IMR-90 (cell line): ENCODE data around the gene PABPC1L. TPM values are rescaled to one million over a fixed set of nuclear protein-coding genes. Genes with fewer than 3 reads are reported as not detected.
A peak's percentile ranks its signal among the peaks of the same experiment; 100 is the strongest.

ENCODE experiments used
- ATAC-seq: fragments of 200-7000 bp; cut with Tn5 transposase; 2 replicates; pipeline ENCODE4 v1.9.1; 2020; ENCODE audit warnings: low read depth, mild to moderate bottlenecking, moderate library complexity
- BruUV-seq: library from RNA; stranded (reverse); fragments of 400-500 nt; replicated peaks from 2 replicates; lab custom pipeline; 2021; lab: Mats Ljungman, UMichigan
- CTCF ChIA-PET: fragments of 300-600 bp; formaldehyde crosslinking; extraction: SDS; loops from one replicate; lab custom pipeline; 2021; ENCODE audit warnings: antibody characterized with exemption; lab: Yijun Ruan, JAX
- POLR2A ChIA-PET: fragments of 300-600 bp; sonication (Branson Sonifier 250); formaldehyde crosslinking; loops from one replicate; lab custom pipeline; 2022; ENCODE audit warnings: antibody characterized with exemption; ENCODE audit not compliant: unreplicated experiment; lab: Charles Lee
- DNase-seq: peaks from one replicate; pipeline ENCODE4 v3.0.0; 2013
- H2AFZ ChIP-seq: replicated peaks from 2 replicates; pipeline ENCODE3; 2013; ENCODE audit warnings: low read length, mild to moderate bottlenecking; ENCODE audit not compliant: poor library complexity
- H2AK5ac ChIP-seq: 2 replicates; pipeline ENCODE4 v1.6.1; 2013; ENCODE audit warnings: low read depth, low read length, inconsistent platforms
- H2AK9ac ChIP-seq: replicated peaks from 2 replicates; pipeline ENCODE3; 2013; ENCODE audit warnings: mild to moderate bottlenecking, low read depth, low read length, moderate library complexity; ENCODE audit not compliant: poor library complexity
- H2BK120ac ChIP-seq: 2 replicates; pipeline ENCODE4 v1.6.1; 2013; ENCODE audit warnings: low read depth, low read length, inconsistent platforms
- H2BK15ac ChIP-seq: 3 replicates; pipeline ENCODE4 v1.6.1; 2013; ENCODE audit warnings: low read depth, low read length, inconsistent platforms
- H2BK20ac ChIP-seq: 2 replicates; pipeline ENCODE4 v1.6.1; 2013; ENCODE audit warnings: low read depth, mild to moderate bottlenecking, inconsistent platforms, low read length, moderate library complexity
- H2BK5ac ChIP-seq: 2 replicates; pipeline ENCODE4 v1.6.1; 2013; ENCODE audit warnings: mild to moderate bottlenecking, low read depth, low read length, inconsistent platforms; ENCODE audit not compliant: poor library complexity, severe bottlenecking
- H3K14ac ChIP-seq: replicated peaks from 2 replicates; pipeline ENCODE4 v1.6.1; 2013; ENCODE audit warnings: low read depth, low read length, inconsistent platforms
- H3K18ac ChIP-seq: 2 replicates; pipeline ENCODE4 v1.6.1; 2013; ENCODE audit warnings: low read depth, low read length, control low read depth
- H3K23ac ChIP-seq: 2 replicates; pipeline ENCODE4 v1.6.1; 2013; ENCODE audit warnings: low read depth, low read length, inconsistent platforms
- H3K27ac ChIP-seq: 2 replicates; pipeline ENCODE4 v1.5.1; 2013; ENCODE audit warnings: mild to moderate bottlenecking, control low read depth, low read length; ENCODE audit not compliant: insufficient read depth
- H3K27me3 ChIP-seq: 2 replicates; pipeline ENCODE4 v1.6.1; 2013; ENCODE audit warnings: low read length; ENCODE audit not compliant: control insufficient read depth, insufficient read depth
- H3K36me3 ChIP-seq: 2 replicates; pipeline ENCODE4 v1.6.1; 2013; ENCODE audit warnings: low read length, mixed read lengths; ENCODE audit not compliant: control insufficient read depth, insufficient read depth
- H3K4ac ChIP-seq: 2 replicates; pipeline ENCODE4 v1.6.1; 2013; ENCODE audit warnings: low read depth, low read length, inconsistent platforms
- H3K4me1 ChIP-seq: 2 replicates; pipeline ENCODE4 v1.6.1; 2013; ENCODE audit warnings: low read length, mixed read lengths; ENCODE audit not compliant: control insufficient read depth, insufficient read depth
- H3K4me2 ChIP-seq: 2 replicates; pipeline ENCODE4 v1.6.1; 2013; ENCODE audit warnings: low read depth, mild to moderate bottlenecking, control low read depth, low read length, moderate library complexity
- H3K4me3 ChIP-seq: 2 replicates; pipeline ENCODE4 v1.5.1; 2013; ENCODE audit warnings: low read depth, mild to moderate bottlenecking, control low read depth, low read length, moderate library complexity; ENCODE audit not compliant: insufficient read depth
- H3K56ac ChIP-seq: 2 replicates; pipeline ENCODE4 v1.6.1; 2013; ENCODE audit warnings: low read length, inconsistent platforms; ENCODE audit not compliant: insufficient read depth; ENCODE audit errors: extremely low read depth
- H3K79me1 ChIP-seq, 2 experiments: 2 replicates each; pipeline ENCODE4 v1.6.1; 2013; ENCODE audit warnings: low read length in 2 of 2, inconsistent platforms in 1 of 2, low read depth in 1 of 2
- H3K9ac ChIP-seq: 2 replicates; pipeline ENCODE4 v1.6.1; 2013; ENCODE audit warnings: low read depth, low read length, control low read depth
- H3K9me1 ChIP-seq: 2 replicates; pipeline ENCODE4 v1.6.1; 2013; ENCODE audit warnings: low read length, inconsistent platforms; ENCODE audit not compliant: insufficient read depth
- H3K9me3 ChIP-seq: 2 replicates; pipeline ENCODE4 v1.6.1; 2013; ENCODE audit warnings: low read length; ENCODE audit not compliant: control insufficient read depth, insufficient read depth
- H4K20me1 ChIP-seq: 2 replicates; pipeline ENCODE4 v1.6.1; 2013; ENCODE audit warnings: low read length, inconsistent platforms; ENCODE audit not compliant: insufficient read depth
- H4K5ac ChIP-seq: 2 replicates; pipeline ENCODE4 v1.6.1; 2013; ENCODE audit warnings: mild to moderate bottlenecking, low read depth, low read length, control low read depth
- H4K8ac ChIP-seq, 2 experiments: 2 replicates each; pipeline ENCODE4 v1.6.1; 2013; ENCODE audit warnings: low read depth in 2 of 2, low read length in 2 of 2, control low read depth in 1 of 2, inconsistent platforms in 1 of 2
- H4K91ac ChIP-seq: 2 replicates; pipeline ENCODE4 v1.6.1; 2013; ENCODE audit warnings: low read depth, low read length, inconsistent platforms; ENCODE audit not compliant: insufficient read depth
- BHLHE40 ChIP-seq: fragments of 150-350 bp; IDR thresholded peaks from 2 replicates; pipeline ENCODE4 v1.6.1; 2016; ENCODE audit warnings: mild to moderate bottlenecking, low read depth, low read length
- CEBPB ChIP-seq: IDR thresholded peaks from 2 replicates; pipeline ENCODE4 v1.6.1; 2012; ENCODE audit warnings: low read depth, low read length, improper control_type of control experiment
- CHD1 ChIP-seq: IDR thresholded peaks from 2 replicates; pipeline ENCODE4 v1.6.1; 2012; ENCODE audit warnings: low read depth, low read length, improper control_type of control experiment
- CTCF ChIP-seq: conservative IDR thresholded peaks from 2 replicates; pipeline ENCODE4 v1.5.1; 2012; ENCODE audit warnings: mild to moderate bottlenecking, low read depth, low read length, improper control_type of control experiment
- ELK1 ChIP-seq: fragments of 150-350 bp; IDR thresholded peaks from 2 replicates; pipeline ENCODE4 v1.6.1; 2016; ENCODE audit warnings: low read depth, mild to moderate bottlenecking, low read length, moderate library complexity, borderline replicate concordance
- FOS ChIP-seq: fragments of 150-350 bp; IDR thresholded peaks from 2 replicates; pipeline ENCODE4 v1.6.1; 2016; ENCODE audit warnings: low read depth, low read length
- MAFK ChIP-seq: IDR thresholded peaks from 2 replicates; pipeline ENCODE4 v1.6.1; 2012; ENCODE audit warnings: low read depth, low read length, improper control_type of control experiment
- MAZ ChIP-seq: IDR thresholded peaks from 2 replicates; pipeline ENCODE4 v1.6.1; 2012; ENCODE audit warnings: low read depth, mild to moderate bottlenecking, low read length, improper control_type of control experiment, moderate library complexity, borderline replicate concordance
- MXI1 ChIP-seq: IDR thresholded peaks from 2 replicates; pipeline ENCODE4 v1.6.1; 2012; ENCODE audit warnings: low read depth, mild to moderate bottlenecking, low read length, moderate library complexity, borderline replicate concordance
- POLR2A ChIP-seq: IDR thresholded peaks from 2 replicates; pipeline ENCODE4 v1.6.1; 2012; ENCODE audit warnings: mild to moderate bottlenecking, low read depth, low read length
- RCOR1 ChIP-seq: IDR thresholded peaks from 2 replicates; pipeline ENCODE4 v1.6.1; 2012; ENCODE audit warnings: mild to moderate bottlenecking, low read length, improper control_type of control experiment; ENCODE audit not compliant: insufficient replicate concordance
- RFX5 ChIP-seq: IDR thresholded peaks from 2 replicates; pipeline ENCODE4 v1.8.0; 2012; ENCODE audit warnings: low read depth, mild to moderate bottlenecking, low read length, moderate library complexity
- WGBS, 2 experiments: methylation state at CpG; one replicate each; pipeline versions ENCODE4 v1.1.5 to v1.1.7; 2013; ENCODE audit warnings: missing lambda C conversion rate in 2 of 2; ENCODE audit not compliant: insufficient read length in 1 of 2; ENCODE audit errors: extremely low coverage in 2 of 2; 5-methylcytosine and 5-hydroxymethylcytosine counted together
- dilution Hi-C: fragments of 300-500 bp; cut with HindIII; formaldehyde crosslinking; loops from one replicate; pipeline ENCODE4 v1.14.3; 2018; ENCODE audit warnings: low sequenced_read_pairs; ENCODE audit not compliant: unreplicated experiment
- in situ Hi-C: fragments of 300-500 bp; cut with MboI; formaldehyde crosslinking; loops from 3 replicates; pipeline ENCODE4 v1.14.3; 2019; ENCODE audit warnings: low sequenced_read_pairs, inconsistent platforms, mixed read lengths
- intact Hi-C: fragments of 100-400 bp; cut with micrococcal nuclease; formaldehyde crosslinking; loops from 2 replicates; pipeline ENCODE4 v1.10.0; 2022
- polyA plus RNA-seq, 3 experiments: library from polyadenylated mRNA; depleted of rRNA; stranded (reverse); fragments of >200 nt; gene quantifications; 2 replicates each; pipeline ENCODE4 v1.2.3, GENCODE V29; 2012; ENCODE audit warnings: low replicate concordance in 1 of 3
- total RNA-seq: library from RNA; depleted of rRNA; stranded (reverse); fragments of >200 nt; gene quantifications from 2 replicates; pipeline ENCODE4 v1.2.3, GENCODE V29; 2012

The PABPC1L gene
- total and polyA plus RNA-seq, 2 of the 4 experiments (the other 2 are of a cell fraction) = 6.1 to 82.4 TPM

- TF ChIP-seq MAFK = no peak
- no peak for TF ChIP-seq MAZ
Observed at GRCh38 chr20:44908987-44909871, 631 bp upstream of the PABPC1L start (continued).

- H3K9ac ChIP-seq = peak overlapping the region; percentile 67
- peak overlapping the region; percentile 96 for H2AFZ ChIP-seq
- peak overlapping the region; percentile 3; the same call in 1 of the 2 replicates for H4K5ac ChIP-seq
- DNase-seq = no peak
- H2BK15ac ChIP-seq = no peak overlapping the region
- H4K8ac ChIP-seq = peak overlapping the region; percentile 46 to 72; a peak in 3 of 4 replicates
- in situ Hi-C loops (no loop called here), dilution Hi-C loops (no loop called here), intact Hi-C loops (no loop called here)
- peak overlapping the region; percentile 92 for H2AK9ac ChIP-seq
- BruUV-seq = no TSS peak
- no peak overlapping the region for H2BK120ac ChIP-seq
- peaks cover 12% of the 10 kb centered on the region for H3K9me1 ChIP-seq
- H4K20me1 ChIP-seq = peaks cover 9% of the 10 kb centered on the region; the same call in 1 of the 2 replicates
- WGBS, 2 experiments = 50% methylated on average over 2 of the region's 17 CpGs; no CpG with 5 or more reads in 1 of the 2 experiments
- ChIA-PET CTCF (interaction anchor here (1.6 kb wide), 1 partner anchor 24 kb away, joined by 3 read pairs; no protein-coding TSS in a partner anchor), POLR2A (no interaction called here)
- no peak for ATAC-seq
- H3K36me3 ChIP-seq = peaks cover 23% of the 10 kb centered on the region
- peak overlapping the region; percentile 76 for H3K14ac ChIP-seq
- H3K4me3 ChIP-seq = peak overlapping the region; percentile 96
- peak overlapping the region; percentile 11; the same call in 1 of the 2 replicates for H4K91ac ChIP-seq
- no peaks in the 10 kb centered on the region for H3K27me3 ChIP-seq
- peak overlapping the region; percentile 71 for H3K23ac ChIP-seq
- H3K4ac ChIP-seq = peak overlapping the region; percentile 58
- H2AK5ac ChIP-seq = peak overlapping the region; percentile 73
- H3K18ac ChIP-seq = no peak overlapping the region
- no peak overlapping the region for H2BK5ac ChIP-seq
- TF ChIP-seq RFX5 (no peak), ELK1 (no peak), MXI1 (no peak), CHD1 (no peak), FOS (no peak), CTCF (no peak), MAZ (no peak), POLR2A (no peak), CEBPB (no peak), RCOR1 (no peak), BHLHE40 (no peak)
- peaks cover 16 to 20% of the 10 kb centered on the region in 2 experiments for H3K79me1 ChIP-seq
- H3K4me1 ChIP-seq = peaks cover 4% of the 10 kb centered on the region
- no peak overlapping the region for H2BK20ac ChIP-seq
- H3K27ac ChIP-seq = peak overlapping the region; percentile 68; the same call in 1 of the 2 replicates
- peak overlapping the region; percentile 54; the same call in 1 of the 2 replicates for H3K56ac ChIP-seq
- H3K9me3 ChIP-seq = no peaks in the 10 kb centered on the region
- H3K4me2 ChIP-seq = peak overlapping the region; percentile 89
Observed at GRCh38 chr20:44910690-44911262, 916 bp downstream of the PABPC1L start.
